B cell (primary cell): ENCODE data around the gene TBXA2R.

Experiments used
- EZH2 ChIP-seq: IDR thresholded peaks from 2 replicates; pipeline ENCODE4 v1.6.1; 2012; ENCODE audit warnings: borderline replicate concordance, low read depth, mild to moderate bottlenecking, moderate library complexity, low read length; ENCODE audit not compliant: insufficient read depth, poor library complexity, severe bottlenecking
- TF ChIP-seq, protein P1 (sequence below): fragments of 200-600 bp; IDR thresholded peaks from one replicate; pipeline ENCODE4 v1.8.0; 2022; ENCODE audit warnings: antibody characterized with exemption, mild to moderate bottlenecking

DNA sequence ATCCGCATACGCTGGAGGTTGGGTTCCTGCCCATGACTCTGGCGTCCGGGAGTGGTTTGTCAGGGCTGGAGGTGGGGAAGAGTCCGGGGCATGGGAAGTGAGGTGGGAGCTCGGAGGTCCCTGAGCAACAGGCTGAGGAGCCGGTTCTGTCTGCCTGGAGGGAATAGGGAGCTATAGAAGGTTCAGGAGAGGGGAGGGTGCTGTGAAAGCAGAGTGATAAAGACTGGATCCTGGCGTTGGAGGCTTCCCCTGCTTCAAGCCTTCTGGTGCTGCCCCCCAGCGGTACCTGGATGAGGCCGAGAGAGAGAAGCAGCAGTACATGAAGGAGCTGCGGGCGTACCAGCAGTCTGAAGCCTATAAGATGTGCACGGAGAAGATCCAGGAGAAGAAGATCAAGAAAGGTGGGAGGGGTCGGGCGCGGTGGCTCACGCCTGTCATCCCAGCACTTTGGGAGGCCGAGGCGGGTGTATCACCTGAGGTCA is 31.4 kb downstream of the TBXA2R start:
- no peak for TF ChIP-seq EZH2
- TF ChIP-seq, protein P1, sequence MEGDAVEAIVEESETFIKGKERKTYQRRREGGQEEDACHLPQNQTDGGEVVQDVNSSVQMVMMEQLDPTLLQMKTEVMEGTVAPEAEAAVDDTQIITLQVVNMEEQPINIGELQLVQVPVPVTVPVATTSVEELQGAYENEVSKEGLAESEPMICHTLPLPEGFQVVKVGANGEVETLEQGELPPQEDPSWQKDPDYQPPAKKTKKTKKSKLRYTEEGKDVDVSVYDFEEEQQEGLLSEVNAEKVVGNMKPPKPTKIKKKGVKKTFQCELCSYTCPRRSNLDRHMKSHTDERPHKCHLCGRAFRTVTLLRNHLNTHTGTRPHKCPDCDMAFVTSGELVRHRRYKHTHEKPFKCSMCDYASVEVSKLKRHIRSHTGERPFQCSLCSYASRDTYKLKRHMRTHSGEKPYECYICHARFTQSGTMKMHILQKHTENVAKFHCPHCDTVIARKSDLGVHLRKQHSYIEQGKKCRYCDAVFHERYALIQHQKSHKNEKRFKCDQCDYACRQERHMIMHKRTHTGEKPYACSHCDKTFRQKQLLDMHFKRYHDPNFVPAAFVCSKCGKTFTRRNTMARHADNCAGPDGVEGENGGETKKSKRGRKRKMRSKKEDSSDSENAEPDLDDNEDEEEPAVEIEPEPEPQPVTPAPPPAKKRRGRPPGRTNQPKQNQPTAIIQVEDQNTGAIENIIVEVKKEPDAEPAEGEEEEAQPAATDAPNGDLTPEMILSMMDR: no peak
